Measurements from ENCODE around the gene TECPR2. TPM values are rescaled to one million over a fixed set of nuclear protein-coding genes. Genes with fewer than 3 reads are reported as not detected.
A peak's percentile ranks its signal among the peaks of the same experiment; 100 is the strongest.

TECPR2 gene
- total and polyA plus RNA-seq, 10 of the 15 experiments (the other 5 are each of a cell fraction or from before 2014, with no cell fraction given), result 0.15 to 10.0 (median 3.0) TPM

DNA sequence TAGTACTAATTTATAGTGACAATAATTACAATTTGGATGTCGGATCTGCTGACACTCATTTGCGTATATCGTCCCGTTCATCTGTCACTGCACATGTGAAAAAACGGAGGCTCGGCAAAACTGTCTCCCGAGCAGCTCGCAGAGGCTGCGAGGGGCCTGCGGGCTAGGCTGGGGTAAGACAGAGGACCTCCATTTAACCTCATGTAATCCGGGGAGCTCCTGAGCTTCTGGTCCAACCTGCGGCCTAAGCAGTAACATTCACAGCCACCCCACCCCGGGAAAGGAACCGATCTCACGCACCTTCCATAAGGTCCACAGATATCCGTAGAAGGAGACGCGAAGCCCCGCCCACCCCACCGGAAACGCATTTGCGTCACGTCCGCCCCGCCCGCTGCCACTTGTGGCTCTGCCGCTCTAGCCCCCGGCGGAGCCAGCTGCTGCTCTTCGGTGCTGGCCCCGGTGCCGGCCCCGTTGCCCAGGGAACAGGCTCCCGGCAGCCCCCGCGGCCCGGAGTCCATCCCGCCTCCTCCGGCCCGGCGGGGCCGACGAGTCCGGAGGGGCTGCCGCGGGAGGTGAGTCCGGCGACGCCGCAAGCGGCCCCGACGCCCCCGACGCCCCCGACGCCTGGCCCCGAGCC, at the start of gene TECPR2, which contains the start of gene CINP (continued):
- TF ChIP-seq, protein P1, sequence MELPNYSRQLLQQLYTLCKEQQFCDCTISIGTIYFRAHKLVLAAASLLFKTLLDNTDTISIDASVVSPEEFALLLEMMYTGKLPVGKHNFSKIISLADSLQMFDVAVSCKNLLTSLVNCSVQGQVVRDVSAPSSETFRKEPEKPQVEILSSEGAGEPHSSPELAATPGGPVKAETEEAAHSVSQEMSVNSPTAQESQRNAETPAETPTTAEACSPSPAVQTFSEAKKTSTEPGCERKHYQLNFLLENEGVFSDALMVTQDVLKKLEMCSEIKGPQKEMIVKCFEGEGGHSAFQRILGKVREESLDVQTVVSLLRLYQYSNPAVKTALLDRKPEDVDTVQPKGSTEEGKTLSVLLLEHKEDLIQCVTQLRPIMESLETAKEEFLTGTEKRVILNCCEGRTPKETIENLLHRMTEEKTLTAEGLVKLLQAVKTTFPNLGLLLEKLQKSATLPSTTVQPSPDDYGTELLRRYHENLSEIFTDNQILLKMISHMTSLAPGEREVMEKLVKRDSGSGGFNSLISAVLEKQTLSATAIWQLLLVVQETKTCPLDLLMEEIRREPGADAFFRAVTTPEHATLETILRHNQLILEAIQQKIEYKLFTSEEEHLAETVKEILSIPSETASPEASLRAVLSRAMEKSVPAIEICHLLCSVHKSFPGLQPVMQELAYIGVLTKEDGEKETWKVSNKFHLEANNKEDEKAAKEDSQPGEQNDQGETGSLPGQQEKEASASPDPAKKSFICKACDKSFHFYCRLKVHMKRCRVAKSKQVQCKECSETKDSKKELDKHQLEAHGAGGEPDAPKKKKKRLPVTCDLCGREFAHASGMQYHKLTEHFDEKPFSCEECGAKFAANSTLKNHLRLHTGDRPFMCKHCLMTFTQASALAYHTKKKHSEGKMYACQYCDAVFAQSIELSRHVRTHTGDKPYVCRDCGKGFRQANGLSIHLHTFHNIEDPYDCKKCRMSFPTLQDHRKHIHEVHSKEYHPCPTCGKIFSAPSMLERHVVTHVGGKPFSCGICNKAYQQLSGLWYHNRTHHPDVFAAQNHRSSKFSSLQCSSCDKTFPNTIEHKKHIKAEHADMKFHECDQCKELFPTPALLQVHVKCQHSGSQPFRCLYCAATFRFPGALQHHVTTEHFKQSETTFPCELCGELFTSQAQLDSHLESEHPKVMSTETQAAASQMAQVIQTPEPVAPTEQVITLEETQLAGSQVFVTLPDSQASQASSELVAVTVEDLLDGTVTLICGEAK (IDR thresholded peaks at IDR 0.05; ENCODE audit: borderline replicate concordance), result peak; percentile 87; the same call in 1 of the 2 replicates
- TF ChIP-seq HDAC6 (IDR thresholded peaks at IDR 0.05; ENCODE audit: unreplicated experiment), result no peak
- TF ChIP-seq RAD51 (IDR thresholded peaks at IDR 0.05), result no peak
- TF ChIP-seq, protein P2, sequence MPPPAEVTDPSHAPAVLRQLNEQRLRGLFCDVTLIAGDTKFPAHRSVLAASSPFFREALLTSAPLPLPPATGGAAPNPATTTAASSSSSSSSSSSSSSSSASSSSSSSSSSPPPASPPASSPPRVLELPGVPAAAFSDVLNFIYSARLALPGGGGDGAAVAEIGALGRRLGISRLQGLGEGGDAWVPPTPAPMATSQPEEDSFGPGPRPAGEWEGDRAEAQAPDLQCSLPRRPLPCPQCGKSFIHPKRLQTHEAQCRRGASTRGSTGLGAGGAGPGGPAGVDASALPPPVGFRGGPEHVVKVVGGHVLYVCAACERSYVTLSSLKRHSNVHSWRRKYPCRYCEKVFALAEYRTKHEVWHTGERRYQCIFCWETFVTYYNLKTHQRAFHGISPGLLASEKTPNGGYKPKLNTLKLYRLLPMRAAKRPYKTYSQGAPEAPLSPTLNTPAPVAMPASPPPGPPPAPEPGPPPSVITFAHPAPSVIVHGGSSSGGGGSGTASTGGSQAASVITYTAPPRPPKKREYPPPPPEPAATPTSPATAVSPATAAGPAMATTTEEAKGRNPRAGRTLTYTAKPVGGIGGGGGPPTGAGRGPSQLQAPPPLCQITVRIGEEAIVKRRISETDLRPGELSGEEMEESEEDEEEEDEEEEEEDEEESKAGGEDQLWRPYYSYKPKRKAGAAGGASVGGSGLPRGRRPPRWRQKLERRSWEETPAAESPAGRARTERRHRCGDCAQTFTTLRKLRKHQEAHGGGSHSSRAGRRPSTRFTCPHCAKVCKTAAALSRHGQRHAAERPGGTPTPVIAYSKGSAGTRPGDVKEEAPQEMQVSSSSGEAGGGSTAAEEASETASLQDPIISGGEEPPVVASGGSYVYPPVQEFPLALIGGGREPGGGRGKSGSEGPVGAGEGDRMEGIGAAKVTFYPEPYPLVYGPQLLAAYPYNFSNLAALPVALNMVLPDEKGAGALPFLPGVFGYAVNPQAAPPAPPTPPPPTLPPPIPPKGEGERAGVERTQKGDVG (CRISPR knock-in tag; IDR thresholded peaks at IDR 0.05), result no peak
- TF ChIP-seq NBN (IDR thresholded peaks at IDR 0.05), result no peak
- TF ChIP-seq ZNF217 (IDR thresholded peaks at IDR 0.05), result no peak
- peak; percentile 87 for TF ChIP-seq BMI1 (IDR thresholded peaks at IDR 0.05; ENCODE audit: borderline replicate concordance)
- peak; percentile 90 for TF ChIP-seq GABPA (IDR thresholded peaks at IDR 0.05; ENCODE audit: low read depth)
- TF ChIP-seq SP1 (IDR thresholded peaks at IDR 0.05; ENCODE audit: low read depth, low read length), result no peak
- TF ChIP-seq, protein P3, sequence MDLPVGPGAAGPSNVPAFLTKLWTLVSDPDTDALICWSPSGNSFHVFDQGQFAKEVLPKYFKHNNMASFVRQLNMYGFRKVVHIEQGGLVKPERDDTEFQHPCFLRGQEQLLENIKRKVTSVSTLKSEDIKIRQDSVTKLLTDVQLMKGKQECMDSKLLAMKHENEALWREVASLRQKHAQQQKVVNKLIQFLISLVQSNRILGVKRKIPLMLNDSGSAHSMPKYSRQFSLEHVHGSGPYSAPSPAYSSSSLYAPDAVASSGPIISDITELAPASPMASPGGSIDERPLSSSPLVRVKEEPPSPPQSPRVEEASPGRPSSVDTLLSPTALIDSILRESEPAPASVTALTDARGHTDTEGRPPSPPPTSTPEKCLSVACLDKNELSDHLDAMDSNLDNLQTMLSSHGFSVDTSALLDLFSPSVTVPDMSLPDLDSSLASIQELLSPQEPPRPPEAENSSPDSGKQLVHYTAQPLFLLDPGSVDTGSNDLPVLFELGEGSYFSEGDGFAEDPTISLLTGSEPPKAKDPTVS (IDR thresholded peaks at IDR 0.05; ENCODE audit: low read depth, low read length), result no peak
- TF ChIP-seq SUPT20H (IDR thresholded peaks at IDR 0.05; ENCODE audit: borderline replicate concordance, control insufficient read depth, low read depth, low read length), result no peak
- peak; percentile 39; the same call in 1 of the 2 replicates for TF ChIP-seq POLR2AphosphoS2 (IDR thresholded peaks at IDR 0.05; ENCODE audit: low read depth, low read length)
- peak; percentile 90 for TF ChIP-seq TAF1 (IDR thresholded peaks at IDR 0.05; ENCODE audit: borderline replicate concordance, low read depth, low read length)
- peak; percentile 77 for TF ChIP-seq IKZF1 (conservative IDR thresholded peaks at IDR 0.05)
- peak; percentile 63 for TF ChIP-seq HCFC1 (IDR thresholded peaks at IDR 0.05; ENCODE audit: low read length)
- no peak; a peak in 1 of 4 replicates for TF ChIP-seq SRF (IDR thresholded peaks at IDR 0.05; ENCODE audit: low read depth in 2 of 2, low read length in 2 of 2)
- TF ChIP-seq, protein P4, sequence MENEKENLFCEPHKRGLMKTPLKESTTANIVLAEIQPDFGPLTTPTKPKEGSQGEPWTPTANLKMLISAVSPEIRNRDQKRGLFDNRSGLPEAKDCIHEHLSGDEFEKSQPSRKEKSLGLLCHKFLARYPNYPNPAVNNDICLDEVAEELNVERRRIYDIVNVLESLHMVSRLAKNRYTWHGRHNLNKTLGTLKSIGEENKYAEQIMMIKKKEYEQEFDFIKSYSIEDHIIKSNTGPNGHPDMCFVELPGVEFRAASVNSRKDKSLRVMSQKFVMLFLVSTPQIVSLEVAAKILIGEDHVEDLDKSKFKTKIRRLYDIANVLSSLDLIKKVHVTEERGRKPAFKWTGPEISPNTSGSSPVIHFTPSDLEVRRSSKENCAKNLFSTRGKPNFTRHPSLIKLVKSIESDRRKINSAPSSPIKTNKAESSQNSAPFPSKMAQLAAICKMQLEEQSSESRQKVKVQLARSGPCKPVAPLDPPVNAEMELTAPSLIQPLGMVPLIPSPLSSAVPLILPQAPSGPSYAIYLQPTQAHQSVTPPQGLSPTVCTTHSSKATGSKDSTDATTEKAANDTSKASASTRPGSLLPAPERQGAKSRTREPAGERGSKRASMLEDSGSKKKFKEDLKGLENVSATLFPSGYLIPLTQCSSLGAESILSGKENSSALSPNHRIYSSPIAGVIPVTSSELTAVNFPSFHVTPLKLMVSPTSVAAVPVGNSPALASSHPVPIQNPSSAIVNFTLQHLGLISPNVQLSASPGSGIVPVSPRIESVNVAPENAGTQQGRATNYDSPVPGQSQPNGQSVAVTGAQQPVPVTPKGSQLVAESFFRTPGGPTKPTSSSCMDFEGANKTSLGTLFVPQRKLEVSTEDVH (IDR thresholded peaks at IDR 0.05; ENCODE audit: low read depth, partially characterized antibody), result no peak
- no peak for TF ChIP-seq CHD1 (IDR thresholded peaks at IDR 0.05; ENCODE audit: low read depth, low read length)
- no peak for TF ChIP-seq NFYA (IDR thresholded peaks at IDR 0.05; ENCODE audit: borderline replicate concordance, low read depth, low read length)

Measured in GM12878 (cell line).